NT2/D1 (cell line): ENCODE data around the gene COQ3.
A peak's percentile ranks its signal among the peaks of the same experiment; 100 is the strongest.

Experiments
- DNase-seq: peaks from one replicate; pipeline ENCODE4 v3.0.0-alpha.2; 2011; ENCODE audit warnings: low read depth, low spot score
- H3K27me3 ChIP-seq: 2 replicates; pipeline ENCODE4 v1.6.0; 2011; ENCODE audit warnings: mild to moderate bottlenecking; ENCODE audit not compliant: insufficient read length, insufficient read depth
- H3K36me3 ChIP-seq: 2 replicates; pipeline ENCODE4 v1.6.1; 2011; ENCODE audit warnings: mild to moderate bottlenecking, low read length, mixed read lengths; ENCODE audit not compliant: insufficient read depth, insufficient read length
- H3K4me1 ChIP-seq: 2 replicates; pipeline ENCODE4 v1.5.1; 2011; ENCODE audit not compliant: insufficient read depth, insufficient read length
- H3K4me3 ChIP-seq: 2 replicates; pipeline ENCODE4 v1.5.1; 2011; ENCODE audit warnings: low read depth; ENCODE audit not compliant: insufficient read length
- H3K9ac ChIP-seq: 2 replicates; pipeline ENCODE4 v1.6.0; 2011; ENCODE audit warnings: low read depth; ENCODE audit not compliant: insufficient read length
- H3K9me3 ChIP-seq: 2 replicates; pipeline ENCODE4 v1.5.1; 2011; ENCODE audit warnings: mild to moderate bottlenecking, low read length; ENCODE audit not compliant: insufficient read depth
- SUZ12 ChIP-seq: IDR thresholded peaks from 2 replicates; pipeline ENCODE4 v1.6.1; 2011; ENCODE audit not compliant: insufficient read length, insufficient read depth; ENCODE audit errors: extremely low read depth
- YY1 ChIP-seq: IDR thresholded peaks from 2 replicates; pipeline ENCODE4 v1.6.1; 2011; ENCODE audit not compliant: insufficient read length, insufficient read depth
- ZNF274 ChIP-seq: IDR thresholded peaks from 2 replicates; pipeline ENCODE4 v1.6.1; 2011; ENCODE audit warnings: mild to moderate bottlenecking, low read depth, low read length

Gene COQ3

DNA sequence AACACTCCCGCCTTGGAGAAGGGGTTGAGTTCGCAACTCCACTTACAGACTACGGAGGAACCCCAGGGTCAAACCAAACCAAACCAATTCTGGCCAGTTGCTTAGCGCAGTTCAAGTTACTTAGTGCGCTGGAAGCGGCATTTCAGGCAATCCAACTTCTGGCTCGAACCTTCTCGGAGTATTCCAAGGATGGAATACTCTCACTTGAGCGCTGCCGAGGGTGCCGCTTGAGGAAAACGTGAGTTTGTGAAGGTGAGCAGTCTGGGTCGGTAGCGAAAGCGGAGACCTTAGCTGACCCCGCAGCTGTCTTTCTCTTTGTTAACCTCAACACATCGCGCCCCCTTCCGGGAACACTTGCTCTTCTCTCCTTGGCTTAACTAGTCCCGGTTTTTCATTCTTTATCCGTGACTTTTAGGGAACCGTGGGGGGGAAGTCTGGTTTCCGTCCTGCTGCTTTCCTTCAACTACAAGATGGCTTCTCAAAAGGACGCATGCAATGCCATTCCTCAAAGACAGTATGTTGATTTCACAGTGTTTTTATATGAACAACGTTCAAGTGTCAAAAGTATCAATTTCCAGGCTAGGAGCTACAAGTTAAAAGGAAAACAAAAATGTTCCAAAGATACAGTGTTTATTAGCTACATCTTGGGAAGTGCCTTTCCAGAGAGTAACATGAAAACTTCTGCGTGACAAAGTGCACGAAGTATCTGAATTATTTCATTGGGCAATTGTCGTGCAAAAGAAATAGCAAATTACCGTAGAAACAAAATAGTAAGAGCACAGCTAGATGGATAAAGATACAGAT lies 31.9 kb upstream of the COQ3 start:
- peak overlapping the region; percentile 99 for H3K9ac ChIP-seq
- H3K27me3 ChIP-seq: no peaks in the 10 kb centered on the region
- DNase-seq: peak; percentile 93
- peaks cover 21% of the 10 kb centered on the region for H3K36me3 ChIP-seq
- H3K4me3 ChIP-seq: peak overlapping the region; percentile 99
- TF ChIP-seq SUZ12: no peak
- TF ChIP-seq YY1: no peak
- TF ChIP-seq ZNF274: no peak
- no peaks in the 10 kb centered on the region for H3K4me1 ChIP-seq
- H3K9me3 ChIP-seq: no peaks in the 10 kb centered on the region

DNA sequence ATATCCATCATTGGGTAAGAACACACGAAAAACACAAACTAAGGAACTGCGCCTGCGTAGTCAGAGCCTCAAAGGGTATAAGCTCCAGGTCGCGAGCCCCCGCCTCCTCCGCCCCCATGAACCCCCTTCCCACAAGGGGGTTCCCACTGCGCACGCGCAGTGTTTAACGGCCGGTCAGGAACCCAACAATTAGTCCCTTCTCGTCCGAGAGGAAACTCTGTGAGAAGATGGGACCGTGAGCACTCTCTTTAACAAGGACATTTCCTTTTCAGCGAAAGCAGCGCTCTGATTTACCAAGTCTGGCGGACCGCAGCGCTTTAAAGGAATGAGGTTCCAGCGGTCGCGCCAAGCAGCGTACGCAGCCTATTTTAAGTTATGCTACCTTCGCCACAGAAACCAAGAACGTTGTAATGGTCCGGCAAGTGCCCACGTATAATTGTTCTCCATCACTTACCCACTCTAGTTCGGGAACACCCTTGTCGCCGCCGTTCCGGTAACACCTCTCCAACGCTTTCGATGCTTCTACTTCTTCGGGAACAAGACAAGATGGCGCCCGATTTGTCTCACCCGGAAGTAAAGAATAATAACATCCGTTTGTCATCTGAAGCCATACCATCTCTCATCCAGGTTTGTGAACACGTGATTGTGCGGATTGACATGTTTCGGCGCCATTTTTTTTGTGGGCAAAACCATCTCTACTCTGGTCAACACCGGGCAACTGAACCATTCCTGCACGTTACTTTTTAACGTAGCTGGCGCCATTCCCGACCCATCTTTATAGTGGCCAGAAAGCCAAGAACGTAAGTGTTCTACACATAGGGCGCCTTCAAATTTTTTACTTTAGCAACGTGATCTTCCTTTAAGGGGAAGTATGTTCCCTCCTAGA lies 31.0 kb upstream of the COQ3 start, which contains the start of gene PNISR:
Gene PNISR (minus strand): TSS at position 548 of the 886 bp plus-strand sequence. CDS start 10,649 bp downstream, outside the sequence.
- peak within 1 kb of the TSS; percentile 99 for H3K4me3 ChIP-seq
- no peaks in the 10 kb centered on the region for H3K4me1 ChIP-seq
- no peaks in the 10 kb centered on the region for H3K9me3 ChIP-seq
- peak; percentile 89 for DNase-seq
- peak within 1 kb of the TSS; percentile 99 for H3K9ac ChIP-seq
- no peak for TF ChIP-seq SUZ12
- peak; percentile 96 for TF ChIP-seq YY1
- H3K27me3 ChIP-seq: no peaks in the 10 kb centered on the region
- peaks cover 25% of the 10 kb centered on the region for H3K36me3 ChIP-seq

DNA sequence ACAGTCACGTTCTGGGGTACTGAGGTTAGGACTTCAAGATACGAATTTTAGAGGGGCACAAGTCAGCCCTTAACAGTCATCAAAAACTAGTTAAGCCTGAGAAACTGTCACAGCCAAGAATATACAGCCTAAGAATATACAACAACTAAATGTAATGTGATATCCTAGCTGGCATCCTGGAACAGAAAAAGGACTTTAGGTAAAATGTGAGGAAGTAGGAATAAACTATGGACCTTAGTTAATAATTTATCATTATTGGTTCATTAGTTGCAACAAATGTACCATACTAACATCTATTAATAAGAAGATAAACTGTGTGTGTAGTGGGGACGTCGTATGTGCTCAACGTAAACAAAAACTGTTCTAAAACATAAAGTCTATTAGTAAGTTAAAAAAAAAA lies 30.0 kb upstream of the COQ3 start:
- DNase-seq: no peak
- Histone ChIP-seq H3K9me3 (no peaks in the 10 kb centered on the region), H3K9ac (peak overlapping the region; percentile 99), H3K36me3 (peaks cover 26% of the 10 kb centered on the region), H3K27me3 (no peaks in the 10 kb centered on the region), H3K4me1 (no peaks in the 10 kb centered on the region), H3K4me3 (peak overlapping the region; percentile 99)
- TF ChIP-seq SUZ12 (no peak), ZNF274 (no peak), YY1 (no peak)

DNA sequence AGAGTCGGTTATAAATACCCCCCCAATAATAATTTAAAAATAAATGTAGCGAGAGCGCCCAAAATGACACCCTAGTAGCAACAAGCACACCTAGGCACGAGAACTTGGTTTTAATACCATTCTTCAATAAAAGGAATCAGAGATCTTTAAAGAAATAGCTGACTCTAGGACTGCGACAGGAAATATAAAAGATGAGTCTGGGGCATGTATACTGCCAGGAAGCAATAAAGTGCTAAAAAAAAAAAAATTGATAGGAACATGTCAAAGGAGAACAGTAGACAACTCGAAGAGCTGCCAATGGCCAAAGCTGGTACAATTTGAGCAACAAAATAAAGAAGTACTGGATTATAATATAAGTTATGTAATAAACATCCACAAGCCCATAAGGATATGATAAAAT lies 28.9 kb upstream of the COQ3 start:
- Histone ChIP-seq H3K9ac (no peak overlapping the region), H3K27me3 (no peaks in the 10 kb centered on the region), H3K4me3 (no peak overlapping the region), H3K36me3 (peaks cover 27% of the 10 kb centered on the region), H3K9me3 (no peaks in the 10 kb centered on the region), H3K4me1 (no peaks in the 10 kb centered on the region)
- TF ChIP-seq YY1 (no peak), SUZ12 (no peak), ZNF274 (no peak)
- no peak for DNase-seq

DNA sequence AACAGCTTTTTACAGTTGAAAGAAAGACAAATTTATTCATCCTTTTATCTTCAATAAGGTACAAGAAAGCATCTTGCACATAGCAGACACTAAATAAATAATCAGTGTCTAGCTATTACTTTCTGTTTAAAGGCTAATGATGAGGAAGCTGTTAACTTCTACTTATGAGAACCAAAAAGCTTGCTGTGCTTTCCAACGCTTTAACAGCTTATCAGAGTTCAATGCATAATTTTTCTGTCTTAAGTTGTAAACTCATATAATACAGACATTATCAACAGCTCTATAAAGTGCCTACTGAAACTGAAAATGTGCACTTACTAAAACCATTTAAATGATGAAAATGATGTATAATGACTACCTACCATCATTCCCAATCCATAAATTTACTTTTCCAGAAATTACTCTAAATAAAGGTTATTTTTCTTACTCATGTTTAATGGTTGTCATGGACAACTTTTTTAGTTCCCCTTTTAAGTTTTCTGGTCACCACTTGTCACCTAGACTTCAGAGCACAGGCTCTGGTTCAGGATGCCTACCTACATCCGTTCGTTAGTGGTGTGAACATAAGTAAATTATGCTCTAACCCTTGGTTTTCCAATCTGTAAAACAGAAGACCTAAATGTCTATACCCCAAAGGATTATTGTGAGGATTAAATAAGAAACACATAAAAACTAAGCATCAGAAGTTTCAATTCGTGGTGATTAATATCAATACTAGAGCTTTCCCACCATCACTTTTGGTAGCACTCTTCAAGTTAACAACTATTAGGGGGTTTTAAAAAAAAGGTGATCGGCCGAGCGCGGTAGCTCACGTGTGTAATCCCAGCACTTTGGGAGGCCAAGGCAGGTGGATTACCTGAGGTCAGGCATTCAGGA lies 23.1 kb upstream of the COQ3 start:
- Histone ChIP-seq H3K9ac (no peak overlapping the region), H3K27me3 (no peaks in the 10 kb centered on the region), H3K4me1 (no peaks in the 10 kb centered on the region), H3K4me3 (no peak overlapping the region), H3K36me3 (peaks cover 44% of the 10 kb centered on the region), H3K9me3 (no peaks in the 10 kb centered on the region)
- no peak for DNase-seq
- TF ChIP-seq ZNF274: no peak
- TF ChIP-seq SUZ12: no peak
- TF ChIP-seq YY1: no peak

DNA sequence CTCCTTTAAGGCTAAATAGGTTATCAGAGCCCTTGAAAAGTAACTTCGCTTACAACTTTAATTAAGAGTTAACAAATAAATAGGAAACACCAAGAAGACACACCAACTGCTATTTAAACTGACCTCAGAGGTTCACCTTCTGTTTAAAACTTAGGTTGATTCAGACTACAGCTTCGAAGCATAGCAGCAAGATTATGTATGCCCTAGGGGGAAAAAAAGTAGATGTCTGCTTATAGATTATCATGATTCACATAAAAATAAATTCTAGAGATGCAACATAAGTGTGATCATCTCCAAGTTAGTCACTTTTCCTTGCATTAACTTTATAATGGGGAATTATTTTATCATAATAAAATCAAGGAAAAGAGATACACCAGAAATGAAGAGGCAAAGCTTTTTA lies 22.2 kb upstream of the COQ3 start:
- H3K27me3 ChIP-seq: no peaks in the 10 kb centered on the region
- DNase-seq: no peak
- no peak overlapping the region for H3K4me3 ChIP-seq
- no peaks in the 10 kb centered on the region for H3K4me1 ChIP-seq
- H3K9me3 ChIP-seq: no peaks in the 10 kb centered on the region
- TF ChIP-seq SUZ12: no peak
- H3K36me3 ChIP-seq: peaks cover 43% of the 10 kb centered on the region
- H3K9ac ChIP-seq: no peak overlapping the region
